CD4-positive, CD25-positive, alpha-beta regulatory T cell (primary cell): ENCODE data around the gene ARHGAP44. TPM values are rescaled to one million over a fixed set of nuclear protein-coding genes. Genes with fewer than 3 reads are reported as not detected.
"Not testable (repeated sequence)": the region's sequence is repeated elsewhere in the genome, so short reads cannot be mapped to it uniquely, and the experiment has no call there.

Source experiments
- ATAC-seq, 2 donors: fragments of 150-1000 bp; cut with Tn5 transposase; one replicate each; pipeline ENCODE4 v1.10.0; 2021; ENCODE audit warnings: low read depth in 2 of 2, moderate number of reproducible peaks in 2 of 2, moderate library complexity in 1 of 2
- DNase-seq, 3 donors: peaks; one replicate each; pipeline versions ENCODE4 v3.0.0 to v3.0.0-alpha.2; 2012 to 2022; ENCODE audit warnings: mixed read lengths in 1 of 3
- H3K27ac ChIP-seq: one replicate; pipeline ENCODE4 v1.7.0; 2013; ENCODE audit warnings: mild to moderate bottlenecking, low read length; ENCODE audit not compliant: insufficient read depth, poor library complexity, severe bottlenecking
- H3K27me3 ChIP-seq: one replicate; pipeline ENCODE4 v1.7.0; 2013; ENCODE audit warnings: low read length; ENCODE audit not compliant: control insufficient read depth, insufficient read depth
- H3K36me3 ChIP-seq: one replicate; pipeline ENCODE4 v1.7.0; 2013; ENCODE audit warnings: mild to moderate bottlenecking, low read length, moderate library complexity; ENCODE audit not compliant: control insufficient read depth, insufficient read depth
- H3K4me1 ChIP-seq: 2 replicates; pipeline ENCODE4 v1.7.0; 2013; ENCODE audit warnings: mild to moderate bottlenecking, low read length; ENCODE audit not compliant: insufficient read depth, control insufficient read depth, poor library complexity, severe bottlenecking
- H3K4me3 ChIP-seq: one replicate; pipeline ENCODE4 v1.7.0; 2013; ENCODE audit warnings: low read depth, mild to moderate bottlenecking, low read length, moderate library complexity
- H3K9me3 ChIP-seq, 2 experiments: 1 replicate in 1 of 2; 2 replicates in 1 of 2; pipeline ENCODE4 v1.7.0; 2013; ENCODE audit warnings: low read length in 2 of 2, mild to moderate bottlenecking in 1 of 2, moderate library complexity in 1 of 2; ENCODE audit not compliant: control insufficient read depth in 2 of 2
- H3K27ac Mint-ChIP-seq, 3 donors: one replicate each; pipeline ENCODE4 v1.8.0; 2020 to 2022; ENCODE audit warnings: mild to moderate bottlenecking in 3 of 3, mixed read lengths in 3 of 3, moderate library complexity in 2 of 3
- H3K27me3 Mint-ChIP-seq: one replicate; pipeline ENCODE4 v1.8.0; 2022; ENCODE audit warnings: mild to moderate bottlenecking, mixed read lengths
- H3K36me3 Mint-ChIP-seq: one replicate; pipeline ENCODE4 v1.8.0; 2020; ENCODE audit warnings: mixed read lengths
- H3K4me1 Mint-ChIP-seq, 4 donors: one replicate each; pipeline ENCODE4 v1.8.0; 2020 to 2022; ENCODE audit warnings: mixed read lengths in 4 of 4, mild to moderate bottlenecking in 1 of 4
- H3K4me3 Mint-ChIP-seq, 4 donors: one replicate each; pipeline ENCODE4 v1.8.0; 2020 to 2022; ENCODE audit warnings: mild to moderate bottlenecking in 4 of 4, mixed read lengths in 4 of 4, moderate library complexity in 3 of 4
- H3K9me3 Mint-ChIP-seq, 7 donors: one replicate each; pipeline ENCODE4 v1.8.0; 2020 to 2022; ENCODE audit warnings: mixed read lengths in 7 of 7, mild to moderate bottlenecking in 3 of 7, moderate library complexity in 2 of 7
- polyA plus RNA-seq, 4 donors: library from polyadenylated mRNA; unstranded; fragments of 300-500 nt; fragmentation: Illumina TruSeq; gene quantifications; one replicate each; pipeline ENCODE4 v1.2.3, GENCODE V29; 2021
- total RNA-seq: library from RNA; stranded (reverse); gene quantifications from one replicate; pipeline ENCODE4 v1.2.3, GENCODE V29; 2022

Gene ARHGAP44
- total and polyA plus RNA-seq, 5 donors from 2014 or later = 0.10 to 0.95 TPM; not detected in 3

- Histone ChIP-seq H3K9me3 (no peaks in the 10 kb centered on the region), H3K27me3 (no peaks in the 10 kb centered on the region), H3K4me3 (no peak overlapping the region), H3K36me3 (no peaks in the 10 kb centered on the region), H3K4me1 (no peaks in the 10 kb centered on the region), H3K27ac (no peak overlapping the region)
- Mint-ChIP-seq H3K4me3 (no peak overlapping the region), H3K27ac (no peak overlapping the region), H3K4me1 (no peaks in the 10 kb centered on the region), H3K27me3 (peaks cover 8% of the 10 kb centered on the region), H3K36me3 (no peaks in the 10 kb centered on the region), H3K9me3 (peaks cover 0 to 2% (median 0%) of the 10 kb centered on the region in 7 donors)
- ATAC-seq = no peak
- DNase-seq = no peak
Observed at GRCh38 chr17:12965988-12966387, 176.7 kb downstream of the ARHGAP44 start.

- Histone ChIP-seq H3K36me3 (no peaks in the 10 kb centered on the region), H3K4me1 (no peaks in the 10 kb centered on the region), H3K4me3 (no peak overlapping the region), H3K9me3 (no peaks in the 10 kb centered on the region), H3K27me3 (no peaks in the 10 kb centered on the region), H3K27ac (no peak overlapping the region)
- peaks cover 8% of the 10 kb centered on the region for H3K27me3 Mint-ChIP-seq
- no peaks in the 10 kb centered on the region for H3K4me1 Mint-ChIP-seq
- H3K36me3 Mint-ChIP-seq = no peaks in the 10 kb centered on the region
- no peak overlapping the region for H3K27ac Mint-ChIP-seq
- H3K9me3 Mint-ChIP-seq = peaks cover 0 to 2% (median 0%) of the 10 kb centered on the region in 7 donors
- ATAC-seq (no peak), DNase-seq (no peak)
- H3K4me3 Mint-ChIP-seq = no peak overlapping the region
Observed at GRCh38 chr17:12966413-12966812, 177.1 kb downstream of the ARHGAP44 start.

- H3K4me1 ChIP-seq = no peaks in the 10 kb centered on the region
- H3K4me3 ChIP-seq = no peak overlapping the region
- H3K27ac ChIP-seq = no peak overlapping the region
- no peaks in the 10 kb centered on the region for H3K36me3 Mint-ChIP-seq
- DNase-seq (no peak), ATAC-seq (no peak)
- no peak overlapping the region for H3K4me3 Mint-ChIP-seq
- no peaks in the 10 kb centered on the region for H3K4me1 Mint-ChIP-seq
- no peak overlapping the region for H3K27ac Mint-ChIP-seq
- no peaks in the 10 kb centered on the region for H3K9me3 ChIP-seq
- H3K27me3 Mint-ChIP-seq = peaks cover 7% of the 10 kb centered on the region
- H3K27me3 ChIP-seq = no peaks in the 10 kb centered on the region
- no peaks in the 10 kb centered on the region for H3K9me3 Mint-ChIP-seq
- H3K36me3 ChIP-seq = no peaks in the 10 kb centered on the region
Observed at GRCh38 chr17:12967962-12968361, 178.7 kb downstream of the ARHGAP44 start.

- H3K27me3 ChIP-seq = no peaks in the 10 kb centered on the region
- no peak overlapping the region for H3K4me3 ChIP-seq
- H3K27ac ChIP-seq = no peak overlapping the region
- peaks cover 4% of the 10 kb centered on the region for H3K4me1 ChIP-seq
- Mint-ChIP-seq H3K9me3 (no peaks in the 10 kb centered on the region), H3K27ac (no peak overlapping the region), H3K4me3 (no peak overlapping the region), H3K36me3 (no peaks in the 10 kb centered on the region), H3K4me1 (peaks cover 0 to 3% (median 0%) of the 10 kb centered on the region in 4 donors), H3K27me3 (peaks cover 27% of the 10 kb centered on the region)
- DNase-seq = no peak
- H3K9me3 ChIP-seq = no peaks in the 10 kb centered on the region
- no peaks in the 10 kb centered on the region for H3K36me3 ChIP-seq
- no peak for ATAC-seq
Observed at GRCh38 chr17:12973496-12974004, 184.3 kb downstream of the ARHGAP44 start.

GRCh38 chr17:12974005-12974531 is 184.8 kb downstream of the ARHGAP44 start:
- no peak overlapping the region for H3K27ac Mint-ChIP-seq

GRCh38 chr17:12977008-12977751 is 187.9 kb downstream of the ARHGAP44 start:
- no peaks in the 10 kb centered on the region for H3K36me3 ChIP-seq
- no peak for ATAC-seq
- Mint-ChIP-seq H3K36me3 (no peaks in the 10 kb centered on the region), H3K4me3 (no peak overlapping the region), H3K27ac (no peak overlapping the region), H3K4me1 (peaks cover 0 to 3% (median 0%) of the 10 kb centered on the region in 4 donors), H3K9me3 (no peaks in the 10 kb centered on the region), H3K27me3 (peaks cover 22% of the 10 kb centered on the region)
- no peak overlapping the region for H3K4me3 ChIP-seq
- H3K27me3 ChIP-seq = peaks cover 2% of the 10 kb centered on the region
- H3K27ac ChIP-seq = no peak overlapping the region
- no peak for DNase-seq
- H3K9me3 ChIP-seq = no peaks in the 10 kb centered on the region
- H3K4me1 ChIP-seq = peaks cover 4% of the 10 kb centered on the region

More at GRCh38 chr17:12974005-12974531, 184.8 kb downstream of the ARHGAP44 start:
- DNase-seq (no peak), ATAC-seq (no peak)
- Mint-ChIP-seq H3K36me3 (no peaks in the 10 kb centered on the region), H3K27me3 (peaks cover 27% of the 10 kb centered on the region), H3K4me1 (peaks cover 0 to 3% (median 0%) of the 10 kb centered on the region in 4 donors), H3K4me3 (peak overlapping the region in 1 of 4 donors; percentile 28), H3K9me3 (no peaks in the 10 kb centered on the region)
- Histone ChIP-seq H3K36me3 (no peaks in the 10 kb centered on the region), H3K27me3 (peaks cover under 1% of the 10 kb centered on the region), H3K9me3 (no peaks in the 10 kb centered on the region), H3K4me3 (no peak overlapping the region), H3K27ac (no peak overlapping the region), H3K4me1 (peaks cover 4% of the 10 kb centered on the region)

GRCh38 chr17:12978787-12979186 is 189.5 kb downstream of the ARHGAP44 start:
- not testable (repeated sequence) for H3K27ac ChIP-seq, H3K36me3 Mint-ChIP-seq, H3K9me3 ChIP-seq, H3K9me3 Mint-ChIP-seq, H3K4me3 ChIP-seq, H3K27me3 ChIP-seq, DNase-seq, H3K4me1 Mint-ChIP-seq, ATAC-seq, H3K4me1 ChIP-seq, H3K4me3 Mint-ChIP-seq, H3K27ac Mint-ChIP-seq, H3K36me3 ChIP-seq
- H3K27me3 Mint-ChIP-seq = peaks cover 15% of the 10 kb centered on the region

GRCh38 chr17:12979246-12979645 is 189.9 kb downstream of the ARHGAP44 start:
- no peaks in the 10 kb centered on the region for H3K36me3 Mint-ChIP-seq
- ATAC-seq (no peak), DNase-seq (no peak)
- H3K27ac Mint-ChIP-seq = no peak overlapping the region
- H3K36me3 ChIP-seq = no peaks in the 10 kb centered on the region
- no peak overlapping the region for H3K27ac ChIP-seq
- H3K4me1 Mint-ChIP-seq = peaks cover 0 to 3% (median 0%) of the 10 kb centered on the region in 4 donors
- no peak overlapping the region for H3K4me3 ChIP-seq
- H3K4me3 Mint-ChIP-seq = no peak overlapping the region
- H3K4me1 ChIP-seq = no peaks in the 10 kb centered on the region
- no peaks in the 10 kb centered on the region for H3K9me3 ChIP-seq
- H3K27me3 Mint-ChIP-seq = peaks cover 15% of the 10 kb centered on the region
- peaks cover 2% of the 10 kb centered on the region for H3K27me3 ChIP-seq
- no peaks in the 10 kb centered on the region for H3K9me3 Mint-ChIP-seq
